ENCODE results near the gene LRRC45.

DNA sequence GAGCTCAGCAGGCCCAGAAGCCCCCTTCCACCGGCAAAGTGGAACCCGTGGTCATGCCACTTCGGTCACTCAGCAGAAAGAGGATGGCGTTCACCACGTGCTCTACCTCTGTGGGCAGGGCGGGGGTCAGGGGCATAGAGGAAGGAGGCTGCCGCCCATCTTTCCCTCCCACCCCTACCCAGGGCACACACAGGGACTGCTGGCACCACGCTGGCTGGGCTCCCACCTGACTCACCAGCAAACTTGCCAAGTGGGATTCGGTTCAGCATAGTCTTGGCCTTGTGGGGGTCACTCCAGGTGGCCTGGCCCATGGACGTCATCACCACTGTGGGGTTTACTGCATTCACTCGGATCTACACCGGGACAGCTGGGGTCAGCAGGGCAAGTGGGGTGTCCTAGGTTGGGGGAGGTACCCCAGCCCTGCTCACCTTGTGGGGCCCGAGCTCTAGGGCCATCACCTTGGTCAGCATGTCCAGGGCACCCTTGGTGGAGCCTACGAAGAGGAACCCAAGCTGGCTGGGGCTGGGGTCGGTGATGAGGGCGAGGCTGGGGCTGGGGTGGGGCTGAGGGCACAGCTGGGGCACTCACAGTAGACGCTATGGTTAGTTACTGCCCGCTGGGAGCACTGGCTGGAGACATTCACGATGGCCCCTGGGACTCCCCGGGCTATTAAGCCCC, 13.0 kb downstream of the LRRC45 start:
- TF ChIP-seq, protein P1, sequence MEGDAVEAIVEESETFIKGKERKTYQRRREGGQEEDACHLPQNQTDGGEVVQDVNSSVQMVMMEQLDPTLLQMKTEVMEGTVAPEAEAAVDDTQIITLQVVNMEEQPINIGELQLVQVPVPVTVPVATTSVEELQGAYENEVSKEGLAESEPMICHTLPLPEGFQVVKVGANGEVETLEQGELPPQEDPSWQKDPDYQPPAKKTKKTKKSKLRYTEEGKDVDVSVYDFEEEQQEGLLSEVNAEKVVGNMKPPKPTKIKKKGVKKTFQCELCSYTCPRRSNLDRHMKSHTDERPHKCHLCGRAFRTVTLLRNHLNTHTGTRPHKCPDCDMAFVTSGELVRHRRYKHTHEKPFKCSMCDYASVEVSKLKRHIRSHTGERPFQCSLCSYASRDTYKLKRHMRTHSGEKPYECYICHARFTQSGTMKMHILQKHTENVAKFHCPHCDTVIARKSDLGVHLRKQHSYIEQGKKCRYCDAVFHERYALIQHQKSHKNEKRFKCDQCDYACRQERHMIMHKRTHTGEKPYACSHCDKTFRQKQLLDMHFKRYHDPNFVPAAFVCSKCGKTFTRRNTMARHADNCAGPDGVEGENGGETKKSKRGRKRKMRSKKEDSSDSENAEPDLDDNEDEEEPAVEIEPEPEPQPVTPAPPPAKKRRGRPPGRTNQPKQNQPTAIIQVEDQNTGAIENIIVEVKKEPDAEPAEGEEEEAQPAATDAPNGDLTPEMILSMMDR (IDR thresholded peaks at IDR 0.05; ENCODE audit: insufficient read depth, low read length, poor library complexity, severe bottlenecking): no peak
- TF ChIP-seq EZH2phosphoT487 (conservative IDR thresholded peaks at IDR 0.05; ENCODE audit: low read length): no peak
